Measurements from ENCODE around the gene CYP2E1.
"Not testable (repeated sequence)": the region's sequence is repeated elsewhere in the genome, so short reads cannot be mapped to it uniquely, and the experiment has no call there.

The CYP2E1 gene

GRCh38 chr10:133572055-133572454 is 44.9 kb downstream of the CYP2E1 start:
- H3K27ac ChIP-seq (ENCODE audit: low read depth, low read length, severe bottlenecking); H3K36me3 ChIP-seq (ENCODE audit: control insufficient read depth, insufficient read depth, low read length); H3K4me3 ChIP-seq (ENCODE audit: extremely low read depth, insufficient read depth, low read length, poor library complexity, severe bottlenecking); H3K4me1 ChIP-seq (ENCODE audit: control insufficient read depth, insufficient read depth, low read length, poor library complexity, severe bottlenecking): not testable (repeated sequence)
- H3K9me3 ChIP-seq (ENCODE audit: control insufficient read depth, low read length): peaks cover 14% of the 10 kb centered on the region
- 86 to 94% methylated on average over 4 of the region's 11 CpGs for WGBS, 2 experiments (ENCODE audit: insufficient coverage in 2 of 2)

GRCh38 chr10:133573460-133573859 is 46.3 kb downstream of the CYP2E1 start:
- H3K9me3 ChIP-seq (ENCODE audit: control insufficient read depth, low read length); H3K27ac ChIP-seq (ENCODE audit: low read depth, low read length, severe bottlenecking); H3K4me3 ChIP-seq (ENCODE audit: extremely low read depth, insufficient read depth, low read length, poor library complexity, severe bottlenecking); H3K4me1 ChIP-seq (ENCODE audit: control insufficient read depth, insufficient read depth, low read length, poor library complexity, severe bottlenecking); H3K36me3 ChIP-seq (ENCODE audit: control insufficient read depth, insufficient read depth, low read length): not testable (repeated sequence)
- WGBS, 2 experiments (ENCODE audit: insufficient coverage in 2 of 2): 63% methylated on average over 1 of the region's 1 CpG; no CpG with 5 or more reads in 1 of the 2 experiments

DNA sequence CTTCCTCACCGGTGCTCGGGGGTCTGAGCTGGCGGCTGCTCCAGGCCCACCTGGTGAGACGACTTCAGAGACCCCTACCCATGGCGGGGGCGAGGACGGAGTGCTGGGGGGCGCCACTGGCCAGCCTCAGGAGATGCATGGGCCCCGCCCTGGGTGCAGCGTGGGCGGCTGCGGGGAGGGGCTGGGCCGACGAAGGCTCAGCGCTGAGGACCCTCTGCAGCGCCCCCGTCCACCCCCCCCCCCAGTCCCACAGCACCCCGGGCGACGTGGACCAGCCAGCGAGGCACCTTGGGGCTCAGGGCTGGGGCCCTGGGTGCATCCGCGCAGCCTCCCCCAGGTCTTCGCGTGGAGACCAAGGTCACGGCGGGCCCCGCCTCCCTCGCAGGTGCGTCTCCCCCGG is 49.9 kb downstream of the CYP2E1 start:
- not testable (repeated sequence) for H3K4me3 ChIP-seq (ENCODE audit: extremely low read depth, insufficient read depth, low read length, poor library complexity, severe bottlenecking); H3K27ac ChIP-seq (ENCODE audit: low read depth, low read length, severe bottlenecking); H3K9me3 ChIP-seq (ENCODE audit: control insufficient read depth, low read length); H3K36me3 ChIP-seq (ENCODE audit: control insufficient read depth, insufficient read depth, low read length); H3K4me1 ChIP-seq (ENCODE audit: control insufficient read depth, insufficient read depth, low read length, poor library complexity, severe bottlenecking)
- no CpG with 5 or more reads among the region's 31 CpGs for WGBS, 2 experiments (ENCODE audit: insufficient coverage in 2 of 2)
